Measurements from ENCODE around the gene LRRC25.
"Not testable (repeated sequence)": the region's sequence is repeated elsewhere in the genome, so short reads cannot be mapped to it uniquely, and the experiment has no call there.

LRRC25 gene

DNA sequence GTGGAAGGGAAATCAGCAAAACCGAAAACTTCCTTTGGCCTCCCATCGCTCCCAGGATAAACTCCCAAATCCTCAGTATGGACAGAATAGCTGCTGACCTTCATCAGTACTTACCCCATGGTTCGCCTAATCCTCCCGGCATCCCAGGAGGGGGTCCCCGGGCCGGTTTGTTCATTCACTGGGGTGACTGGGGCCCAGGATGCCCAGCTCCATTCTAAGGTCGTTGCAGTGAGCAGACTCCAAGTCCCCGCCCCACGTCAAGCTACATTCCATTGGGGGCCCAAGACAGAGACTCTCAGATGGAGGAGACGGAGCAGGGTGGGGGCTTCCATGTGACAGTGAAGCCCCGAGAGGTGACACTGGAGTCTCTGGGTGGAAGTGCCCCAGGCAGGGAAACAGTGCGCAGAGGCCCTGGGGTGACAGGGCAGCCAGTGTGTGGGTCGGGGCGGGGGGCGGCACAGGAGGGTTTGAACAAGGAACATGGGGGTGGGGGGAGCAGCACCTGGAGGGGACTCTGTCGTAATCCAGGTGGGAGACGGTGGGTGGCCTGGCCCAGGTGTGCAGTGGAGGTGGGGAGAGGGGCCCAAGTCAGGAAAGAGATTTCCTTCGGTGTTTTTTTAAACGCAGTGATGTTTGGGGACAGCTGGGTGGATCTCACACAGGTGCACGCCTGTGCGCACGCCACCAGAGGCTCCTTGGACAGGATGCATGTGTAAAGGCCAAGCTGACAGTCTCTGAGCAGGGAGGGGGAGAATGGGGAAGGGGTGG lies 26.9 kb upstream of the LRRC25 start:
- DNase-seq: no peak

DNA sequence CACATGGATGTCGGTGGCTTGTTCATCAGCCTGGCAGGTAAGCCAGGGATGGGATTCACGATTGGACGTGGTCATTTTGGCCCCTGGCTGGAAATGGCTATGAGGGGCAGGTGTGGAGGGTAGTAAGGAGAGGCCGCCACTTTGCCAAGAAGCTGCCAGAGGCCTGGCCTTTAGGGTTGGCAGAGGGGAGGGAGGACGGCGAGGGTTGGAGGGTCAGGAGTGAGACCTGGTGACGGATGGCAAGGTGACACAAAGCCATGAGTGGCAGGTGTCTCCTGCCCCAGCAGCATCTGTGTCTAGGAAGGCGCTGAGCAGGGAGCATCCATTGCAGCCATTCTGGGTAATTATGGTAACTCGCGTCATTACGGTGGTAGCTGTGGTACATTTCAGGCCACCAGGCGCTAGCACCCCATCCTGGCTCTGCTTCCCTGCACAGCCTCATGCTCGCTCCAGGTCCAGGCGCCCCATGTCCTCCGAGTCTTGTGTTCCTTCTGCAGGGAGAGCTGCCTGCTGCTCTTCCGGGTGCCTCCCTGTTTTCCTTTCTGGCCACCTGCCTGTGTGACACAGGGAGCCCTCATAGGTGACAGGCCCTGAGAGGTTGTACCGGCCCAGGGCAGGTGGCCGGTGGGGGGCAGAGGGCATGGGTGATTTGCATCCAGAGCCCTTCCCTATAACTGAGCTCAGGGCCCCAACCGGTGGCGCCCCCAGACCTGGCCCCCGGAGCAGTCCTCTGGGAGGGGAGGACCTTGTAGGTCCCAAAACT lies 26.0 kb upstream of the LRRC25 start:
- no peak for DNase-seq

DNA sequence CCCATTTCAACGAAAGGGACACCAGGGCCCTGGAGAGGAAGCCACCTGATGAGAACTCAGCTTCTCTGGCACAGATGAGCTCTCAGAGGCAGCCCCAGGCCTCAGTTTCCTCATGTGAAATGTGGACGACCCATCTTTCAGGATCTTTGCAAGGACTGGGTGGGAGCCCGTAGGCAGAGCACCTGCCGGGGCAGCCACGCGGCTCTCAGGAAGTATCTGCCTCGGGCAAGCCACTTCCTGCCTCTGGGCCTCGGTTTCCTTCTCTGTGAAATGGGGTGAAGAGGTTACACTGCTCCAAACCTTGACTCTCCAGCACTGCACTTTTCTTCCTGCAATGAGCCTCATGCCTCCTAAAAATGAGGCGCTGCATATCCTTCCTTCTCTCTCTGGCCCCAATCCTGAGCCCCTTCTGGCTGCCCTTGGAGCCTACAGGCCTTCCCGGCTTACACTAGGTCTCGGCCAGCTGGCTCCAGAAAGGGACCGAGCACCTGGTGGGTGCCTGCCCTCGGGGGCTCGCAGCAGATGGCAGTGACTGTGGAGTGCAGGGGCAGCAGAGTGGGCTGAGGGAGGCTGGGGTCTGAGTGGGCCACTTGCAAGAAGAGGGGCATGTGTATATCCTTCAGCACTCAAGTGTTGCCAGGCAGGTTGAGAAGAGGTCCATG lies 25.2 kb upstream of the LRRC25 start:
- no peak for DNase-seq

DNA sequence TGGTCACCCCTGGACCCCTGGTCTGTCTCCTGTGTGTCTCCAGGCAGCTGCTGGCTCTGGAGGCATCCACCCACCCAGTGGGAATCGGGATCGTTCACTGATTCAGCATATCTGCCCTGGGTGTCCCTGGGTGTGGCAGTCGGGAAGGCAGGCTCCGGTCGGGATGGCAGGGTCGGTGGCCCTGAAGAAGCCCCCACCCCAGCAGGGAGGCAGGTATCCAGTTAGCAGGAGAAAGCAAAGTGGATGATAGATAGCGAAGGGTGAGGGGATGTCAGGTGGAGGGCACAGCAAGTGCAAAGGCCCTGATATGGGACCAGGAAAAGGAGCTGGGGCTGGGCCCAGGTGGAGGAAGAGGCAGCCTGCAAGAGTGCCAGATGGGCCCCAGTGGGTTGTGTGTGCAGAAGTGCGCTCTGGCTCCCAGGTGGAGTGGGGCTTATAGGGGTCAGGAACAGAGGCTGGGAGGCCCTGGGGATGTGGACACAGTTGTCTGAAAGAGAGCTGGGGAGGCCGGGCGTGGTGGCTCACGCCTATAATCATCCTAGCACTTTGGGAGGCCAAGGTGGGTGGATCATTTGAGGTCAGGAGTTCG lies 24.0 kb upstream of the LRRC25 start:
- DNase-seq: no peak

DNA sequence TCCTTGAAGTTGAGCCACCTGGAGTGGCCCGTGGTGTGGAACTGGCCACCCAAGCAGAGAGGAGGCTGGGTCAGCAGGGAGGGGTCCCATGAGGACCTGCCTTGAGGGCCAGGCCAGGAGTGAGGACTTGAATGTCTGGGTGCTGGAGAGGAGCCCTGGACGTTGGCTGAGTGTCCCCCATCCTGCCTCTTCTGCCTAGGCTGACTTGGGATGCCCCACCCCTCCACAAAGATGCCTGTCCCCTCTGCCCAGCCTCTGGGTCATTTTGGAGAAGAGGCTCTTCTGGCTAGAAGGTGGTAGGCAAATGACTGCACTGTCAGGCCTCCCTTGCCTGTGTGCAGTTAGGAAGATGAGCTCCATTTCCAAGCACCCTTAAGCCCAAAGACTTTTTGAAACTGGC lies 23.5 kb upstream of the LRRC25 start:
- DNase-seq: no peak

DNA sequence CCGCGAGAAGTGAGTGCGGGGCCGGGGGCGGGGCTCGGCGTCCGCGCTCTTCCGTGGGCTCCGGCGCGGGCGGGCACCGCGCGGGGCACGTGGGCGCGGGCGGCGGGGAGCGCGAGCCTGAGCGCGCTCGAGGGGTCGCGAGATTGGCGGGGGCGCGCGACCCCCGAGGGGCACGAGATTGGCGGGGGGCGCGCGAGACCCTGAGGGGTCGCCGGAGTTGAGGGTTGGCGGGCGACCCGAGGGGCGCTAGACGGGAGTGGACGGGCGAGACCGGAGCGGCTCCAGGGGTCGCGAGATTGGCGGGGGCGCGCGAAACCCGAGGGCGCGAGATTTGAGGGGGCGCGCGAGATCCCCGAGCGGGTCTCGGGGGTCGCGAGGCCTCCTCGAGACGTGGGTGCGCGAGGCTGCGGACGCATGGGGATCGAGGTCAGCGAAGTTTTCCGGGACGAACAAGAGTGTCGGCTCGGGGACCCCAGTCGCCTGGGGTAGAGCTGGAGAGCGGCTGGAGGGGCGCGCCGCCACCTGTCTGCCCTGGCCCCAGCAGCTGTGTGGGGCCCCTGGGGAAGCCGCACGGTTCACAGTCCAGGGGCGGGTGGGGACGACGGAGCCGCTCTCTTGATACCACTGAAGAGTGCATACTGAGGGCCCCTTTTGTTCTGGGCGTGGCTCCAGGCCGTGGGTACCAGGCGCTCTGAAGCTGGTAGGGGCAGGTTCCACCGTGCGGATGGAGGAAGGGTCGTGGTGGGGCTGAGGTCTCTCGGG lies 22.5 kb upstream of the LRRC25 start:
- DNase-seq: no peak

DNA sequence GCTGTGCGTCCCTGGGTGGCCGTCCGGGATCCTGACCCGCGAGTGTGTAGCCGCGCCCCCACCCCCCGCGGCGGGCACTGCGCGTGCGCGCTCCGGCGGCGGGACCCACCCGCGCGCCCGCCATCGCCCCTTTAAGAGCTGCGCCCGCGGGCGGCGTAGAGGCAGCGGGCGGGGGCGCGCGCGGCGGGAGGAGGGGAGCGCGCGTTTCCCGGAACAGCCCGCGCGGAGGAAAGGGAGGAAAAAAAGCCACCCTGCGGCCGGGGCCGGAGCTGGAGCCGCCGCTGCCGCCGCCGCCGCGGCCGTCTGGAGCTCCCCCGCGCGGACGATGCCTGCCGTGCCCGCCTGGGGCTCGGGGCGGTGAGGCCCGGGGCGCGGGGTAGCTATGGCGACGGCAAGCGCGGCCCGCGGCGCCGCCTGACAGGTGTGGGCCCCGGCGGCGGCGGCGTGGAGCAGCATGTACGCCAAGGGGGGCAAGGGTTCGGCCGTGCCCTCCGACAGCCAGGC lies 21.8 kb upstream of the LRRC25 start, which contains the start of gene SSBP4:
SSBP4 (plus strand) TSS at position 204 of the 504 bp plus-strand sequence; CDS start at position 455, 251 bp downstream.
- peak; percentile 81 for DNase-seq

DNA sequence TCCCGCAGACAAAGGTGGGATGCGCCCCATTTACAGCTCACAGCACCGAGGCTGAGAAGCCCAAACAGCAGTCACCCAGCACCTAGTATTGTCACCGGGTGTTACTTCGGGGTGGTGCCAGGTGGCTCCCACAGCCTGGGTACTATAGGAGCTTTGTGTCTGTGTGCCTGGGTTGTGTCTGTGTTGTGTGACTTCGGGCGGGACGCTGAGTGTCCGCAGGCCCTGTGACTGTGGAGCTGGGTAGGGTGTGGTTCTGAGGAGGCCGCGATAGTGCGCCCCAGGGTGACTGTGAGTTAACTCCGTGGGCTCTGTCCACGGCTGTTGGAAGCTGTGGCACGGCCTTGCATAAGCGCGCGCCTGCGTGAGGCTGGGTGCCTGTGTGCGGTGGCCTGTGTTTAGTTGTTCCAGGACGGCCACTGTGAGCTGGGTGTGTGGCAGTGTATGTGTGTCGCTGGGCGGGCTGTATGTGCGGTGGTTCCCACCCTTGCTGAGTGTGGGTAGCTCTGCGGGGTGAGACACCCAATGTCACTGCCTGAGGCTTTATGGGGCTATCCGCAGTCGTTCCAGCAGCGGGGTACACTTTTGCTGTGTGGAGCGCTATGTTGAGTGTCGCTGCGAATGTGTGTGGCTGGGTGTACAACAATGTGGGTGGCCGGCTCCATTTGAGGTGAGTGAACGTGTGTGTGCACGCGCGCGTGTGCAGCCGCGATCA lies 21.2 kb upstream of the LRRC25 start:
- no peak for DNase-seq

DNA sequence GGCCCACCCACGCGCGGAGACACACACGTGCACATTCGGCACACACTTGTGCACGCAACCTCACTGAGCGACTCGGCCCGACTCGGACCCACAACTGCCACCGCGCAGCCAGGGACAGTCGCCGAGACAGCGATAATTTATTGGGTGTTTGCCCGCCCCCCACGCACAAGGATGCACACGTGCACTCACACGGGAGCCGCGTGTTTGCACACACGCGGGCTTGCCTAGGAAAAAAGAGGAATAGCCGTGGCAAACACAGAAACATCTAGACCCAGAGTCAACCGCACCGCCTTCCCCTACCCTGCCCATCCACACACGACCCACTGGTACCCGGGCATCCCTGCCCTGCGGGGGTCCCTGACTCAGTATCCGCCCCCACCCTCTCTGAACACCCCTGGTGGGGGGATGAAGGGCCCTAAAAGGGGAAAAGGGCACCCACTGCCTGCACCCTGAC lies 20.6 kb upstream of the LRRC25 start:
- DNase-seq: no peak

DNA sequence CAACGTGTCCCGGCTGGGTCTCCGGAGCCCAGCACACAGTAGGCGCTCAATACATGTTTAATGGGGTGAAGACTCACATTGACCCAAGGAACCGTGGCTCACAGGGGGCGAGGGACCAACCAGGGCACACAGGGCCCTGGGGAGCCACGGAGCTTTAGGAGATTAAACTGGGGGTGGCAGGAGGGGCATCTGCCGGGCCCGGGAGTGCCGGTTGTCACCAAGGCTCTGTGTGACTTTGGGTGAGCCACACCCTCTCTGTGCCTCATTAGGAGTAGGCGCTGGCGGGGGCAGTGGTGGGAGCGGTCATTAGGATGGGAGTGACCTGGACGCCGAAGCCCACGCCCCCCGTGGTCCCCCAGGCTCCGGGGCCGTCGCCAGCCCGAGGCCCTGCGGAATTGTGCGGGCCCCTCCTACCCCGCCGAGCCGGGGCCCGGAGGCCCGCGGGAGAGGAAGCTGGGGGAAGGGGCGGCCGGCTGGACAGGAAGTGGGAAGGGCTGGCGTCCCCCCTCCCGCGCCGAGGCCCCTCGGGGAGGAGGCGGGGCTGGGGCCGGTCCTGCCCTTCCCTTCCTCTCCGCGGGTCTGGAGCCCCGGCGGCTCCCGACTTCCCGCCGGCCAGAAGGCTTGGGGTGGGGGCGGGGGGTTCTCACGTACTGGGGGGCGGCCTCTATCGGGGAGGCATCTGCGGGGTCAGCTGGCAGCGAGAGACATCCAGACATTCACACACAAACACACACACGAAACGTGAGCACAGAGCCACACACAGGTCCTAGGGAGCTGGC lies 20.0 kb upstream of the LRRC25 start:
- DNase-seq: peak; percentile 49

DNA sequence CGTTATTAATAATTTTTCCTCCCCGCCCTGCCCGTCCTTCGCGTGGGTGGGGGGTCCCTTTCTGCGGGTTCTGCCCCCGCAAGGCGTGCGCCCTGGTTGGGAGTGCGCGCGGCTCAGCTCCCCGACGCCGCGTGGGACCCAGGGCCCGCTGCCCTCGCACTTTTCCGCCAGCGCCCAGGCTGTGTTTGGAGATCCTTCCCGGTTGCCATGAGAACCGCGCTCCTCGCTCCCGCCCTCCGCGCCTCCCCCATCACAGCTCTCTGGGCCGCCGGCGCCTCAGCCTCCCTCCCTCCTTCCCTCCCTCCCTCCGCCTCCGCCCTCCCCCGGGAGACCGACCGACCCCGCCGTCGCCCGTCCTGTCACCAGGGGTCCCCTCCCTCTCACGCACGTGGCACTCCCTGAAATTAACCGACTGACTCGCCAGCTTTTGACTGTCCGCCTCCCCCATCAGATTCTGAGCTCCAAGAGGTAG lies 19.4 kb upstream of the LRRC25 start:
- DNase-seq: peak; percentile 78

DNA sequence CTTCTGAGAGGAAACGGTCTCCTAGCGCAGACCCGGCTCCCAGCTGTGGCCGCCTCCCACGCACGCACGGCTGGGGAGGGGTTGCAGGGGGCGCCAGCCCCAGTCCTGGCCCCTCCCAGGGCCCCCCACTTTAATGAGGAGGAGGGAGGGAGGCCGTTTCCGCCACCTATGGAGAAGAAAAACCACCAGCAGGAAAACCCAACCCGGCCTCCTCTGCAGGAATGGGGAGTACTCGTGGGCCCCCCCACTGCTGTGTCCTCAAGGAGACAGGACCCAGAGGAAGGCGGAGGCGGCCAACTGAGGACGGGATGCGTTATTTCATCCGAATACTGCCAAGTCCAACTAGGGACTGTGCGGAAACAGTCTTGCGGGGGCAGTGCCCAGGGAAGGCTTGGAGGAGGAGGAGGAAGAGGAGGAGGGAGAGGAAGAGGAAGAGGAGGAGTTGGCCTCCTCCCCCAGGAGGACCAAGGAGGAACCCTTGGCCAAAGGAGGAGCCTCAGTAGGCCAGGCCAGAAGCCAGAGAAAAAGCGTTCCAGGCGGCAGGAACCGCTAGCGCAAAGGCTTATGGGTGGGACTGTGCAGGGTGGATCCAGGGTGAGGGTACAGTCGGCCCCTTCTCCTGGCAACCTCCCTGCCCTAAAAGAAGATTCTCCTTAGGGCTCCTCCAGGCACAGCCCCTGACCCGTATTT lies 17.9 kb upstream of the LRRC25 start:
- no peak for DNase-seq

DNA sequence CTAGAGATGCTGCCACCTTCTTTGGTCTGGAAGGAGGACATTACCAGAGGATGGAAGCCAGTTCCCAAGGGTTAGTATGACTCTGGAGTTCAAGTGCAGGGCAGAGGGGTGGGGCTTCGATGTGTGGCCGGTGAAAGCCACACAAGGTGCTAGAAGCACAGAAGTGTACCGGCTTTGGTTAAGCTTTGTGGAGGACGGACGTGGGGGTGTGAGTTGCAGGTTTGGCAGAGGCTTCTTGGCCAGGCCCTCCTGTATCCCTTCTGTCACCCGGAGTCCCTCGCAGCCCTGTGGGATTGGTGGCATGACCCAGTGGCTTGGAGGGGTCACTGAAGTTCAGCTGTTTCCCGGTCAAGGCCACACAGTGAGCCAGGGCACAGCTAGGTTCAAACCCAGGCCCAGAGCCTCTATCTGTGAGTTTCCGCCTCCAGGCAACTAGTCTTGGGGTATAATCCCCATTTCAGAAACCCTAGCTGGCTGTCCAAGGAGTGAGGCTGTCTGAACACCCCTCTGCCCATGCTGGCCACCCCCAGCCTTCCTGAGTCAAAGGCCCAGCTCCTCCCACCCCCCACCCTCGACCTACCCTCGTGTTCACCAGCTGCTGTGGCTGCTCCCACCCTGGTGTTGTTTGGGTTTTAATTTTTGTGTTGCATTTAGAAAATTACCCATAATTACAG lies 17.2 kb upstream of the LRRC25 start:
- DNase-seq: no peak

DNA sequence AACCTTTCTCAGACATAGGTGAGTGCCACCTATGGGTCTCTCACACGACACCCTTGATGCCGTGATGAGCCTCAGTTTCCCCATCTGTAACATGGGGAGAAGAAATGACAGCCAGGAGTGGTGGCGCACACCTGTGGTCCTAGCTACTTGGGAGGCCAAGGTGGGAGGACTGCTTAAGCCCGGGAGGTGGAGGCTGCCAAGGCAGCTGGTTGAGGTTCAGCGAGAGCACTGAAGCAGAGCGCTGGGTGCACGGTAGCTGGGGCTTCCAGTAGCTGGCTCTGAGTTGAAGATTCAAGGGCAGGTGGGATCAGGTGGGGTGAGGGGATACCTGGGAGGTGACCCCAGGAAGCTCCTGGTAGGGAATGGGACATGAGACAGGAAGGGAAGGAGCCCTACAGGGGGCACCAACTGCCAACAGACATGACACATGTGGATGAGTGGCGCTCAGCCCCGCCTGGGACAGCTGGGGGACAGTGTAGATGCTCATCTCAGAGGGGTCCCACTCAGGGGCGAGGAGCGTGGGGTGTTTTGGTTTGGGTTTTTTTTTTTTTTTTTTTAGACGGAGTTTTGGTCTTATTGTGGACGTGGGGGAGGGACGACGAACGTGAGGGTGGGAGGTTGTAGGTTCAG lies 15.3 kb upstream of the LRRC25 start:
- no peak for DNase-seq

DNA sequence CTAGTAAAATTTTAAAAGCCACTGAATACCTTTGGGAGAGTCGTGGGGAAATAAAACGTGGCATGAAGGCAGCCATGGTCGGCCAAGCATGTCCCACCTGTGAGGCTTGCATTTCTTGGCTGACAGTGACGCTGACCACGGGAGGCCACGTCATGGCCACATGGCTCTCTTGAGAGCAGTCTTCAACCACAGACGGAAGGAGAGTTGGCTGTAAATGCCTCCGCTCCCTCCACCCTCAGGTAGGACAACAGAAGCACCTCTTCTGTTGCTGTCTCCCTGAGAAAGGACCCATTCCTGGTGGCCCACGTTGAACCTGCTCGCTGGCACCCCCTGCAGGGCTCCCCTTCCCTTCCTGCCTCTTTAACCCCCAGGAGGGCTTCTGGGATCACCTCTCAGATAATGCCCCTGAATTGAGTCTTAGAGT lies 10.6 kb upstream of the LRRC25 start:
- peak; percentile 32 for DNase-seq

DNA sequence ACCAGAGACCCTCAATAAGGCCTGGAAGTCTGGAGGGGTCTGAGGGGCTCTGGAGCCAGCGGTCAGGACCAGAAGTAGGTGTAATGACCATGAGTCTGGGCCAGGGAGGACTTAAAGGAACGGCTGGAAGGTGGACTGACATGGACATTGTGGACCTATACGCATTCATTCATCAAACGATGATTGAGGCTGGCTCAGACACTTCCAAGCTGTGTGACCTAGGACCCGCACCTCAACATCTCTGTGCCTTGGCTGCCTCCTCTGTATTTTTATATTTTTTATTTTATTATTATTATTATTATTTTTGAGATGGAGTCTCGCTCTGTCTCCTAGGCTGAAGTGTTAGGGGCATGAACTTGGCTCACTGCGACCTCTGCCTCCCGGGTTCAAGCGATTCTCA lies 9.3 kb upstream of the LRRC25 start:
- DNase-seq: no peak

DNA sequence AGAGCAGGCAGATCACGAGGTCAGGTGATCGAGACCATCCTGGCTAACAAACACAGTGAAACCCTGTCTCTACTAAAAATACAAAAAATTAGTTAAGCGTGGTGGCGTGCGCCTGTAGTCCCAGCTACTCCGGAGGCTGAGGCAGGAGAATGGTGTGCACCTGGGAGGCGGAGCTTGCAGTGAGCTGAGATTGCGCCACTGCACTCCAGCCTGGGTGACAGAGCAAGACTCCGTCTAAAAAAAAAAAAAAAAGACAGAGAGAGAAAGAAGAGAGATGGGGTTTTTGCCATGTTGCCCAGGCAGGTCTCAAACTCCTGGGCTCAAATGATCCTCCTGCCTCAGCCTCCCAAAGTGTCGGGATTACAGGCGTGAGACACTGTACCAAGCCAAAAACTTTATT lies 8.3 kb upstream of the LRRC25 start:
- not testable (repeated sequence) for DNase-seq

DNA sequence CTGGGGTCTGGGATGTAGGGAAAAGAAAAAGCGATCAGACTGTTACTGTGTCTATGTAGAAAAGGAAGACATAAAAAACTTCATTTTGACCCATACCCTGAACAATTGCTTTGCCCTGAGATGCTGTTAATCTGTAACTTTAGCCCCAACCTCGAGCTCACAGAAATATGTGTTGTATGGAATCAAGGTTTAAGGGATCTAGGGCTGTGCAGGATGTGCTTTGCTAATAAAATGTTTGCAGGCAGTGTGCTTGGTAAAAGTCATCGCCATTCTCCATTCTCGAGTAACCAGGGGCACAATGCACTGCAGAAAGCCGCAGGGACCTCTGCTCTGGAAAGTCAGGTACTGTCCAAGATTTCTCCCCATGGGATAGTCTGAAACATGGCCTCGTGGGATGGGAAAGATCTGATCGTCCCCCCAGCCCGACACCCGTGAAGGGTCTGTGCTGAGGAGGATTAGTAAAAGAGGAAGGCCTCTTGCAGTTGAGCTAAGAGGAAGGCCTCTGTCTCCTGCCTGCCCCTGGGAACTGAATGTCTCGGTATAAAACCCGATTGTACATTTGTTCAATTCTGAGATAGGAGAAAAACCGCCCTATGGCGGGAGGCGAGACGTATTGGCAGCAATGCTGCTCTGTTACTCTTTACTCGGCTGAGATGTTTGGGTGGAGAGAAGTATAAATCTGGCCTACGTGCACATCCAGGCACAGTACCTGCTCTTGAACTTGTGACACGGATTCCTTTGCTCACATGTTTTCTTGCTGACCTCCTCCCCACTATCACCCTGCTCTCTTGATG lies 5.2 kb upstream of the LRRC25 start:
- DNase-seq: not testable (repeated sequence)

Measured in NCI-H2029 (cell line).